ENCODE results near the gene ARMH3.

The ARMH3 gene

DNA sequence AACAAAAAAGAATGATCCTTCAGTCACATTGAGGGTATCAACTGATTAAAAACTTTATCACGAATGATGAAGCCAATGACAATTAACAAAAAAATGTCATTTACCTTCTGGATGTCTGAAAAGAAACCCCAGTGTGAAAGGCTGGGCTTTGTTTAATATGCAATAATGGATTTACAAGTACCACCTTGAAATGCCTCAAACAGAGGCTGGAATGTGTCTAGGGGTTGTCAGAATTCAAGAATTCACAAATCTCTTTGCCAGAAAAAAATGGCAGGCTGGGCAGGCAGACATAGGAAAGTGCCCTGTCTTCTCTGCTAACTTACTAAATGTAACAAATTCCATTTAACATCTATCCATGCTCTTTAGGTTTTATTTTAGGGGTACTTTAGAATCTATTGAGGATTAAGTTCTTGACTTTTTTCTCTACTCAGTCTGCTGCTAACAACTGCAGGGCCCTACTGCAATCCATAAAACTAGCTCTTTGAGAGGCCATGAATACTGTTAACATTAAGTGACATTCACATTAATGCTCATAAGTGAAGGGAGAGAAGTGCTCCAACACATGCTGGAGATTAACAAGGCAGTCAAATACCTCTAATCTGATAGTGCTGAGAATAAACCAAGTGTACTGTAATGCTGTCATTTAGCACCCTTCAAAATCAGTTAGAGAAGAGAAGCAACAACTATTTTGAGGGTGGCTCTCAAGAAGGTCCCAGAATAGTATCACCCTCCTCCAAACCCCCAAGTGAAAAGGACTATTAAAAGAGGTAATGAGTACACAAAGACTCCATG lies 169.3 kb downstream of the ARMH3 start:
- H3K9me3 ChIP-seq (ENCODE audit: control insufficient read depth in 2 of 2, low read length in 2 of 2) = no peaks in the 10 kb centered on the region
- H3K27ac ChIP-seq (ENCODE audit: low read length) = no peak overlapping the region
- H3K4me1 ChIP-seq (ENCODE audit: control insufficient read depth, insufficient read depth, low read length) = no peaks in the 10 kb centered on the region
- H3K27me3 ChIP-seq (ENCODE audit: control insufficient read depth in 1 of 2, insufficient read depth in 2 of 2, low read length in 2 of 2) = no peaks in the 10 kb centered on the region
- no peak overlapping the region for H3K9ac ChIP-seq (ENCODE audit: low read length in 2 of 2)
- peaks cover 0 to 3% of the 10 kb centered on the region in 2 donors for H3K36me3 ChIP-seq (ENCODE audit: control insufficient read depth in 2 of 2, insufficient read depth in 2 of 2, low read length in 2 of 2)
- H3K4me3 ChIP-seq (ENCODE audit: low read length in 2 of 2) = no peak overlapping the region

DNA sequence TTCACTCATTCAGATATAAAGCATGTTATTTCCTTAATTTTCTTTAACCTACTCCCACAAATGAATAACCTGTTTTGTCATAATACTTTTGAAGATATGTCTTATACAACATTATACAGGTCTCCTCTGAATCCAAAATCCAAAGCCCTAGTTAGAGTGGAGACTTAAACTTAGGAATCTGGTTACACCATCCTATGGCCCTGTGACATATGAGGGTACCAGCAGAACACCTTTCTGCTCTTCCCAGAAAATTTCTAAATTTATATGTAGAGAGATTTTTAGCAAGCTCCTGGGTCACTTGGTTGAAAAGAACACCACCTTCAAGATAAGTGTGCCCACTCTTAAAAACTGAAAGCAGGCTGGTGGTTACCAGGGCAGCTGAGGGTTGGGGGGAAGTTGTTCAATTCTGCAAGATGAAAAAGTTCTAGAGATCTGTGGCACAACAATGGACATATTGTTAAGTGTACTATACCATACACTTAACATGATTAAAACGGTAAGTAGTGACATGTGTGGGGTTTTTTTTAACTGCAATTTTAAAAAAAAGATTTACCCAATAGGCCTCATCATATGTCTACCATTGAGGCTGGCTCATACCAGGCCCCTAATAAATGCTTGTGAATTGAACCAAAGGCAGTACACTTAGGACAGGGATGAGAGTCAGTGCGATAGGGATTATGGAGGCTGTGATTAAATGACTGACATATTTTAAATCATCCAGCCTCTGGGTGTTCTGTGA lies 174.8 kb downstream of the ARMH3 start:
- Histone ChIP-seq H3K9ac (ENCODE audit: low read length in 2 of 2) (no peak overlapping the region), H3K27me3 (ENCODE audit: control insufficient read depth in 1 of 2, insufficient read depth in 2 of 2, low read length in 2 of 2) (no peaks in the 10 kb centered on the region), H3K4me1 (ENCODE audit: control insufficient read depth, insufficient read depth, low read length) (no peaks in the 10 kb centered on the region), H3K4me3 (ENCODE audit: low read length in 2 of 2) (no peak overlapping the region), H3K9me3 (ENCODE audit: control insufficient read depth in 2 of 2, low read length in 2 of 2) (no peaks in the 10 kb centered on the region), H3K36me3 (ENCODE audit: control insufficient read depth in 2 of 2, insufficient read depth in 2 of 2, low read length in 2 of 2) (no peaks in the 10 kb centered on the region), H3K27ac (ENCODE audit: low read length) (no peak overlapping the region)

DNA sequence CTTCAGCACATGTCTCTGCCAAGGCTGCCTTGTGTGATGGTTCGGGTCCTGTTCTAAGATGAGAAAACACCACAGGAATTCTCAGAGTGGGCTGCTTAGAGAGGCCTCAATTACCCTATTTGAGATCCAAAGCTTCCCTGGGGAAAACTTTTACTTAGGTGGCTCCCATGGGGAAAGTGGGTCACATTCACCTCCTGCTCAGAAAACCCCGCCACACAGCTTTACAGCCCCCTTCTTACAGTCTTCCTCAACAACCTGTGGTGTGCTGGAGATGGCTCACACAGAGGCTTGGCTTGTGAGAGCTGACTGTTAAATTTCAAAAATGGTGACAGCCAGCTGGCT lies 175.8 kb downstream of the ARMH3 start:
- Histone ChIP-seq H3K27me3 (ENCODE audit: control insufficient read depth in 1 of 2, insufficient read depth in 2 of 2, low read length in 2 of 2) (no peaks in the 10 kb centered on the region), H3K4me1 (ENCODE audit: control insufficient read depth, insufficient read depth, low read length) (no peaks in the 10 kb centered on the region), H3K4me3 (ENCODE audit: low read length in 2 of 2) (no peak overlapping the region), H3K27ac (ENCODE audit: low read length) (no peak overlapping the region), H3K36me3 (ENCODE audit: control insufficient read depth in 2 of 2, insufficient read depth in 2 of 2, low read length in 2 of 2) (no peaks in the 10 kb centered on the region), H3K9me3 (ENCODE audit: control insufficient read depth in 2 of 2, low read length in 2 of 2) (no peaks in the 10 kb centered on the region), H3K9ac (ENCODE audit: low read length in 2 of 2) (no peak overlapping the region)

DNA sequence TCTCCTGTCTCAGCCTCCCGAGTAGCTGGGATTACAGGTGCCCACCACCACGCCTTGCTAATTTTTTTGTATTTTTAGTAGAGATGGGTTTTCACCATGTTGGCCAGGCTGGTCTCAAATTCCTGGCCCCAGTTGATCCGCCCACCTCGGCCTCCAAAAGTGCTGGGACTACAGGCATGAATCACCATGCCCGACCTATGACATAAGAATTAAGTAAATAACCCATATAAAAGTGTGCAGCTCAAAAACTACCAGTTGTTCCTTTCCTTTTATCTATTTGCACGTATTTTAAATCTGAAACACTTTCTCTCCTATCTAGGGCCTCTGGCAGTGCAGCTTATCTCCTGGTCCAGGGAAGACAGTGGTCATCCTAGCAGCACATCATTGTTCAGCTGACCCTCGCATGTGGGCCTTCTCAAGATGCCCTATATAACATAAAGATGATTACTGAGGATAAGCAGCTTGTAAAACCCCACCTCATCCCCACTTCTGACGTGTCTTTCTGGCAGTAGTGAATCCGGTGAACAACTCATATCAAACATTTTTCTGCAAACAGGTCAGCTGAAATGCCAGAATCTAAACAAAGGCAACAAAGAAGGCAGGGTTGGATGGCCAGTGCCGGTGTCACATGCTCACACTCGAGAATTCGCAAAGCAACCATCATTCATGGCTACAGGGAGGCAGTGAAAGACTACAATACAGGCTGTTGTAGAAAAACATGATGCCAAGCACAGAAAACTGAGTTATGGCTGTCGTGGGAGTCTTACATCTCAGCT lies 176.3 kb downstream of the ARMH3 start:
- Histone ChIP-seq H3K9ac (ENCODE audit: low read length in 2 of 2) (no peak overlapping the region), H3K4me3 (ENCODE audit: low read length in 2 of 2) (no peak overlapping the region), H3K9me3 (ENCODE audit: control insufficient read depth in 2 of 2, low read length in 2 of 2) (no peaks in the 10 kb centered on the region), H3K27ac (ENCODE audit: low read length) (no peak overlapping the region), H3K4me1 (ENCODE audit: control insufficient read depth, insufficient read depth, low read length) (no peaks in the 10 kb centered on the region), H3K27me3 (ENCODE audit: control insufficient read depth in 1 of 2, insufficient read depth in 2 of 2, low read length in 2 of 2) (no peaks in the 10 kb centered on the region), H3K36me3 (ENCODE audit: control insufficient read depth in 2 of 2, insufficient read depth in 2 of 2, low read length in 2 of 2) (no peaks in the 10 kb centered on the region)

DNA sequence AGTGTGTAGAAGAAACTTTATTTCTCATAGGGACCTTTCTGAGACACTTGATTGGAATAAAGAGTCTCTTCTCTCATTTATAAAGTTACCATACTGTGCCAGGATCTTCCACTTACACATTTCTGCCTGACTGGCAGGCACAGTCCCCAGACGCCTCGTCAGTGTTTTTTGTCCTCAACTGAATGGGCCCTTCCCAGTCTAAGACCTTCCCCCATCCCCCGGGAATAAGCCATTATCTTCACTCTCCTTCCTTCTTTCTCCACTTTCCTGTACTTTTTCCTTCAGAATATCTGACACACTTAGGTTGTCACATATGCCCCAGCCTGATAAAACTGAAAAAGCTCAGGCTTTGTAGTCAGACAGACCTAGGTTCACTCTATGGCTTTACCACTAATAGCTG lies 177.1 kb downstream of the ARMH3 start:
- no peaks in the 10 kb centered on the region for H3K27me3 ChIP-seq (ENCODE audit: control insufficient read depth in 1 of 2, insufficient read depth in 2 of 2, low read length in 2 of 2)
- H3K9me3 ChIP-seq (ENCODE audit: control insufficient read depth in 2 of 2, low read length in 2 of 2) = no peaks in the 10 kb centered on the region
- peaks cover 0 to 3% of the 10 kb centered on the region in 2 donors for H3K36me3 ChIP-seq (ENCODE audit: control insufficient read depth in 2 of 2, insufficient read depth in 2 of 2, low read length in 2 of 2)
- H3K4me3 ChIP-seq (ENCODE audit: low read length in 2 of 2) = no peak overlapping the region
- no peaks in the 10 kb centered on the region for H3K4me1 ChIP-seq (ENCODE audit: control insufficient read depth, insufficient read depth, low read length)
- H3K27ac ChIP-seq (ENCODE audit: low read length) = no peak overlapping the region
- H3K9ac ChIP-seq (ENCODE audit: low read length in 2 of 2) = no peak overlapping the region

DNA sequence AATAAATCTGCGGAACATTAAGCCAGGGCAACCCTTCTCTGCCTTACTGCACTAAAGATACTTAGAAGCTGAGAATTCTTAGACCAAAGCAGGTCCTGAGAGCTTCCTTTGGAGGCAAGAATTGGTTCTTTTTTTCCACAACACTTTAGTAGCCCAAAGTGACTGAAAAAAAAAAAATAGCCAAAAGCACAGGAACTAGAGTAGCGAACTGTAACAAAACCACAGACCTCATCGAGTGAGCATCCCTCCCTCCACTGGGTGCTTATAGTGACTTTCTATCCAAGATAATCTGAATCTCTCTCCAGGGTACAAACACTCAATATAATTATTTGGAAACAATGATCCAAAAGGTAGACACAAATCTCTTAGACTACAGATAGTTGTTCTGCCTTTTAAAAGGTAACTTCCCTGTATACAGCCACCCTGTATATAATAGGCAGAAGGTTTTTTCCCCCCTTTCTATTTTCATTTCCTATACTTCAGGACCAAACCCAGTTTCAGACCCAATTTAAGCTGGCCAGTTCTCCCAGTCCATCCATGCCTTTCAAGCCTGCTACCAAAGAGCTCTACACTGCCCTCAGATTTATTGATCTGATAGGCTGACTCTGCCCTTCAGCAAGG lies 180.8 kb downstream of the ARMH3 start:
- Histone ChIP-seq H3K4me1 (ENCODE audit: control insufficient read depth, insufficient read depth, low read length) (no peaks in the 10 kb centered on the region), H3K4me3 (ENCODE audit: low read length in 2 of 2) (no peak overlapping the region), H3K9ac (ENCODE audit: low read length in 2 of 2) (no peak overlapping the region), H3K9me3 (ENCODE audit: control insufficient read depth in 2 of 2, low read length in 2 of 2) (no peaks in the 10 kb centered on the region), H3K27ac (ENCODE audit: low read length) (no peak overlapping the region), H3K27me3 (ENCODE audit: control insufficient read depth in 1 of 2, insufficient read depth in 2 of 2, low read length in 2 of 2) (no peaks in the 10 kb centered on the region), H3K36me3 (ENCODE audit: control insufficient read depth in 2 of 2, insufficient read depth in 2 of 2, low read length in 2 of 2) (peaks cover 0 to 3% of the 10 kb centered on the region in 2 donors)

DNA sequence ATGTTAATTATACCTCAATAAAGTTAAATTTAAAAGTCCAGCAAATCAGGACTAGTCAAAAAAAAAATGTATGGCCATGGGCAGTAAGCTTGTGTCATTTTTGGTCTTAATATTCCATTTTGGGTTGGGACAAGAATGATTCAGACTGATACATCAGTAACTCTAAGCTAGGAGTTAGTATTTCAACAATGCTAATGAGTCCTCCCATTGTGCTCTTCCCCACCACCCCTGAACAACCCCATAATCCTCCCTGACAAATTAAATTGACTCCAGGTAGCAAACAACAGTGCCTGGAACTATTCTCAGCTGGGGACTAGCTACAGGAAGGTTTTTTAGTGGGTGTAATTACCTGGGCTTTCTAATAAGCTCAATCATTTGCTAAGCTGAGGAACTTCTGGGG lies 181.7 kb downstream of the ARMH3 start:
- no peak overlapping the region for H3K27ac ChIP-seq (ENCODE audit: low read length)
- peaks cover 0 to 3% of the 10 kb centered on the region in 2 donors for H3K36me3 ChIP-seq (ENCODE audit: control insufficient read depth in 2 of 2, insufficient read depth in 2 of 2, low read length in 2 of 2)
- H3K9ac ChIP-seq (ENCODE audit: low read length in 2 of 2) = no peak overlapping the region
- no peaks in the 10 kb centered on the region for H3K27me3 ChIP-seq (ENCODE audit: control insufficient read depth in 1 of 2, insufficient read depth in 2 of 2, low read length in 2 of 2)
- H3K9me3 ChIP-seq (ENCODE audit: control insufficient read depth in 2 of 2, low read length in 2 of 2) = no peaks in the 10 kb centered on the region
- H3K4me3 ChIP-seq (ENCODE audit: low read length in 2 of 2) = no peak overlapping the region
- H3K4me1 ChIP-seq (ENCODE audit: control insufficient read depth, insufficient read depth, low read length) = no peaks in the 10 kb centered on the region

DNA sequence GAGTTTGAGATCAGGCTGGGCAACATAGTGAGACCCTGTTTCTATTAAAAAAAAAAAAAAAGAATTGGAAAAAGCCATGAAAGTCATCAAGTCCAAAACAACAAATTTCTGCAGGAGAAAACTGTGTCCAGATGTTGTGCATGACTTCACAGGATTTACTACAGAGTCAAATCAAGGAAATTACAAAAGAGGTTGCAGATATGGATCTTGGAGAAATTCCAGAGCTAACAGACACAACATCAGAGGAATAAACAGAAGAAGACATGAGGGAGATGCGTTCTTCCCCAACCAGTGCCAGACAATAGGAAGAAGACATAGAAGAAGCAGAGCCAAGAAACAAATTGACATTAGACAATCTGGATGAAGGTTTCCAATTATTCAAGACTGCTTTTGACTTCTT lies 188.0 kb downstream of the ARMH3 start:
- Histone ChIP-seq H3K9ac (ENCODE audit: low read length in 2 of 2) (no peak overlapping the region), H3K27ac (ENCODE audit: low read length) (no peak overlapping the region), H3K4me1 (ENCODE audit: control insufficient read depth, insufficient read depth, low read length) (no peaks in the 10 kb centered on the region), H3K36me3 (ENCODE audit: control insufficient read depth in 2 of 2, insufficient read depth in 2 of 2, low read length in 2 of 2) (no peaks in the 10 kb centered on the region), H3K27me3 (ENCODE audit: control insufficient read depth in 1 of 2, insufficient read depth in 2 of 2, low read length in 2 of 2) (no peaks in the 10 kb centered on the region), H3K9me3 (ENCODE audit: control insufficient read depth in 2 of 2, low read length in 2 of 2) (no peaks in the 10 kb centered on the region), H3K4me3 (ENCODE audit: low read length in 2 of 2) (no peak overlapping the region)

DNA sequence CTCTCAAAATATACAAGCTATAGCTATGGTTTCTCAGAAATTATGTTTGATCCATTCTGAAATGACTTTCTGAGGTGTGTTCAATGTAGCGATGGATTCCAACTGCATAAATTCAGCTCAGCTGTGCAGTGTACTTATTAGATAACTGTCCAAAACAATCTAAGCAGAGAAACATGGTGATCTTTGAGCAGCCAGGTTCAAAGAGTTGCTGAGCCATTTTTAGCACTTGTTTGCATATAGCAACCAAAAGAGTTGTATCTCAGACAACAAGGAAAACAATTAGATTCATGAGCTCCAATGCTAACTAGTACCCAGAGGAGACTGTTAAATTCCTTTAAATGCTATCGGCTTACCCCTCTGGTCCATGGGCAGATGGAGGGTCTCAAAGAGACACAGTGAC lies 196.4 kb downstream of the ARMH3 start:
- no peaks in the 10 kb centered on the region for H3K4me1 ChIP-seq (ENCODE audit: control insufficient read depth, insufficient read depth, low read length)
- no peaks in the 10 kb centered on the region for H3K9me3 ChIP-seq (ENCODE audit: control insufficient read depth in 2 of 2, low read length in 2 of 2)
- no peaks in the 10 kb centered on the region for H3K27me3 ChIP-seq (ENCODE audit: control insufficient read depth in 1 of 2, insufficient read depth in 2 of 2, low read length in 2 of 2)
- H3K27ac ChIP-seq (ENCODE audit: low read length) = no peak overlapping the region
- H3K36me3 ChIP-seq (ENCODE audit: control insufficient read depth in 2 of 2, insufficient read depth in 2 of 2, low read length in 2 of 2) = no peaks in the 10 kb centered on the region
- no peak overlapping the region for H3K4me3 ChIP-seq (ENCODE audit: low read length in 2 of 2)
- no peak overlapping the region for H3K9ac ChIP-seq (ENCODE audit: low read length in 2 of 2)

DNA sequence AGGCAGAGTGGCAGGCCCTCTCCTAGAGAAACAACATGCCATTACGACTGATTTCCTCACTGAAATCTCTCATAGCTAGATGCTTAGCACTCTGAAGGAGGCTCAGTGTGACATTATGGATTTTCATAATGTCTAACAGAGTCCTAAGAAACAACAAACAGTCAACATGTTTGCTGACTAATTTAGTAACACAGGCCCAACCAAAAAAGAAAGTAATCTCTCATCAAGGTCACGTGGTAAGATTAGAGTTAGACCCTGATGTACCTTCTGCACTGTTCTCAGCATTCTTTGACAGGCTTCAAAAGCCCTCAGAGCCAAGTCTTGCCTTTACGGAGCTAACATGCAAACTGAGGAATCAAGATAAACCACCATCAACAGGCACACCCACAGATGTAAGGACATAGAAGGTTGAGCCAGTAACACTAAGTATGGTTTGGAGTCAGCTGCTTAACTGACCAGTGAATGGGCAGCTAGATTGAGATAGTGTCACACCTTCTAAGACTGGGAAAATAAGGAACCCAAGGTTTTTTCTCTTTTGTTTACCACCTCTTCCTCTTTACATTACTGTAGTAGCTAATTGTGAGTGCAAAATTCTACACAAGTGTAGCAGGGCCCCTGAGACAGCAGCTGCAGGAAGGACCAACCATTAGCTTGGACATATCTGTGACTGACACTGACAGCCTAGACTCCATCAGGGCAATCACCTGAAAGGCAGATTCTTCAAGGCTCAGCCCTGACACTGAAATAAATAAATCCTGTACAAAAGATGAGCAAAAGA lies 197.1 kb downstream of the ARMH3 start:
- Histone ChIP-seq H3K4me1 (ENCODE audit: control insufficient read depth, insufficient read depth, low read length) (no peaks in the 10 kb centered on the region), H3K4me3 (ENCODE audit: low read length in 2 of 2) (no peak overlapping the region), H3K9ac (ENCODE audit: low read length in 2 of 2) (no peak overlapping the region), H3K27ac (ENCODE audit: low read length) (no peak overlapping the region), H3K27me3 (ENCODE audit: control insufficient read depth in 1 of 2, insufficient read depth in 2 of 2, low read length in 2 of 2) (no peaks in the 10 kb centered on the region), H3K9me3 (ENCODE audit: control insufficient read depth in 2 of 2, low read length in 2 of 2) (no peaks in the 10 kb centered on the region), H3K36me3 (ENCODE audit: control insufficient read depth in 2 of 2, insufficient read depth in 2 of 2, low read length in 2 of 2) (no peaks in the 10 kb centered on the region)
